Hippocampal formation (tissue), 2 donors: ENCODE results near the gene SFN.
"Not testable (repeated sequence)": the region's sequence is repeated elsewhere in the genome, so short reads cannot be mapped to it uniquely, and the experiment has no call there.

Source experiments
- DNase-seq, 2 donors: peaks; one replicate each; lab custom pipeline; 2025; lab: John Stamatoyannopoulos, UW

Gene SFN

DNA sequence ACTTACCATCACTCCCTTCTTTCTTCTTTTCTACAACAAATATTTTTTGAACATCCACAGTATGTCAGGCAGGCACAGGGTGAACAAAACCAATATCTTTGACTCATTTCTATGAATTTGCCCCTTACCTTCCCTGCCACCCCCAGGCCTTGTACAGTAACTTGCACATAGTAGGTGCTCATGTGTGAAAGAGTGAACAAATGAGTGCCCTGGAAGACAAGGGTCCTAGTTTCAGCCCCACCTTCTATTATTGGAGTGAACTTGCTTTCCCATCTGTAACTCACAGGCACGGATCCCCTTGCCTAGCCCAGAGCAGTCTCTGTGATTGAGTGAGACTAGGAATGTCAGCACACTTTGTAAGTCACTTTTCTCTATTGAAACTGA, 23.6 kb upstream of the SFN start:
- DNase-seq = no peak

- no peak for DNase-seq
Observed at GRCh38 chr1:26839779-26840178, 23.2 kb upstream of the SFN start.

- no peak for DNase-seq
Observed at GRCh38 chr1:26844424-26845196, 18.3 kb upstream of the SFN start.

- DNase-seq = not testable (repeated sequence)
Observed at GRCh38 chr1:26847826-26848225, 15.1 kb upstream of the SFN start.

GRCh38 chr1:26848499-26848898, 14.4 kb upstream of the SFN start:
- DNase-seq = no peak

DNA sequence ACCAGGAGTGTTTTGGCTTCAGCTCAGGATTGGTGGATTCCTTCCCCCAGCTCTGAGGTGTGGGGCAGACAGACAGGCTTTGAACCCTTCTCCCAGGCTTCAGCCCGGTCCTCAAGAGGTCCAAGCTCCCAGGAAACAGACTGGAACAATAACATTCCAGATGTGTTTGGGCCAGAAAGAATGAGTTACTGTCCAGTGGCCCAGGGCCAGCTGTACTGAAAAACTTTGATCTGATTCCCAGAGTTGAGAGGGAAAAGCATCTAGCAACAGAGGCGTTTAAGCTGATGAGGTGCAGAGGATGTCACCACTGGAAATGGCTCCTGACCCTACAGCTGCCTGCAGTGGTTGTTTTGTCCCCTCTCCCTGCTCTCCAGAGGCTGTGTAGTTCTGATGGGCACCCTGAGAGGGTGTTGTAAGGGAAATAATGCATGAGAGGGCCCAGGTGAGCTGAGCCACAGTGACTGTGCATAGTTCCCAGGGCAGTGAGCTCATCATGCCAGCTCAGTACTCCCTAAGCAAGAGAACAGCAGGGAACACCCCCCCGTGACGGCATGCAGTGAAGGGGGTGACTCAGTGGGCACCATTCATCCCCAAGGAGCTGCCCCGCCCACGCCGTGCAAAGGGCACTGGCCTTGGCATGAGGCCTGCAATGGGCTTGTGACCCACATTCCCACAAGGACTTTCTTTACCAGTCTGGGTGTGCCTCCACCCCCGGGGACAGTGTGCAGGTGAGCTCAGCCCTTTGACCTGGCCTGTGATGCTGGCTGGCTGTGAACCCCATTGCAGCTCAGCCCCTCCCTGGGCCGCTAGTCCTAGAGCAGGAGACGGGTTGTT, 13.8 kb upstream of the SFN start:
- no peak for DNase-seq

GRCh38 chr1:26851106-26851684, 11.8 kb upstream of the SFN start:
- no peak for DNase-seq

- DNase-seq = no peak
Observed at GRCh38 chr1:26852701-26853100, 10.2 kb upstream of the SFN start.

DNA sequence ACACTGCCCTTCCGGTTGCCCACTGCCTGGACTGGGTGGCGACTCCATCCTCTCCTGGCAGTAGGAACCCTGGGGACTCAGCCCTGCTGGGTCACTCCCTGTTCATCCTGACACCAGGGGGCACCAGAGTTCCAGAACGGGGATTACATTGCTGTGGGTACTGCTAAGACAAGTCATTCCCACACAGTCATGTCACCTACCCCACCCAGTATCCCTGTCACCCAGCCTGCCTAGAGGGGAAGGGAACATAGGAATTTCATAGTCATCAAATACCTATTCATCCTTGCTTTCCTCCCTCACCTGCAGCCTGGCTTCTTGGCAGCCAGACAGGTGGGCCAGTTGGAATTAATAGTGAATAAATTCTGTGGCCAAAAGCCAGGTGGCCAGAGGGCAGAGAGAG, 9.8 kb upstream of the SFN start:
- DNase-seq = peak in 1 of 2 donors; percentile 74

GRCh38 chr1:26853600-26853999, 9.3 kb upstream of the SFN start:
- no peak for DNase-seq

DNA sequence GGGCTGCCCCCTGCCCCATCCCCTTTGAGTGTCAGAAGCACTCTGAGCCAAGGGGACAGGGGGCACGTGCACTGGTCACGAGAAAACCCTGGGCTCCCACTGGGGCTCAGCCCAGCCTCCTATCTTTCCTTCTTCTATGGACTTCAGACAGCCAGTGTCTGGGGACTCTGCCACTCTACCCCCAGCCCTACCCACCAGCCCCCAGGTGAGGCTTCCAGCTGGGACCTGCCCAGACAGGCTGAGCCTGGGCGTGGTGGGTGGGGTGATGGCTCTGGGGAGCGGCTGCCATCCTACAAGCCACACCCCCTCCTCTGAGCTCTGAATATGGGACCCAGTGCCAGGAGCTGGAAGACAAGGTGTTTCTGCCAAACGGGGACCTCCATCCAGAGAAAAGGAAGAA, 8.0 kb upstream of the SFN start:
- no peak for DNase-seq

DNA sequence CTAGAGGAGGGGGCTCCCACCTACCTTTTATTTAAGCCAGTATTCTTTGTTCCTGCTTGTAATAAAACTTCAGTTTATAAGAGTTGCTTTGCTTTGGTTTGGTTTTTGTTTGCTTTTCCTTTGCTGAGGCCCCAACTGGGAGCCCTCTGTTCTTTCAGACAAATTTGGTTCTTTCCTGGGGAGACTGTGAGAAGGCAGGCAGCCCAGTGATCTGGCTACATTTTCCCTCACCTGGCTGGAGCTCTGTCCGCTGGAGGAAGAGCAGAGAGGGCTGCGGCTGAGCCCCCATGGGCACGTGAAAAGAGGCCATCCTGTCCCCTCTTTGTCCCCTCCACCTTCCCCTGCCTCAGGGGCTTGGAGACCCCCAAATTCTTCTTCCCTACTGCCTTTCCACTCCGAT, 7.3 kb upstream of the SFN start:
- no peak for DNase-seq

- DNase-seq = no peak
Observed at GRCh38 chr1:26856181-26856580, 6.8 kb upstream of the SFN start.

DNA sequence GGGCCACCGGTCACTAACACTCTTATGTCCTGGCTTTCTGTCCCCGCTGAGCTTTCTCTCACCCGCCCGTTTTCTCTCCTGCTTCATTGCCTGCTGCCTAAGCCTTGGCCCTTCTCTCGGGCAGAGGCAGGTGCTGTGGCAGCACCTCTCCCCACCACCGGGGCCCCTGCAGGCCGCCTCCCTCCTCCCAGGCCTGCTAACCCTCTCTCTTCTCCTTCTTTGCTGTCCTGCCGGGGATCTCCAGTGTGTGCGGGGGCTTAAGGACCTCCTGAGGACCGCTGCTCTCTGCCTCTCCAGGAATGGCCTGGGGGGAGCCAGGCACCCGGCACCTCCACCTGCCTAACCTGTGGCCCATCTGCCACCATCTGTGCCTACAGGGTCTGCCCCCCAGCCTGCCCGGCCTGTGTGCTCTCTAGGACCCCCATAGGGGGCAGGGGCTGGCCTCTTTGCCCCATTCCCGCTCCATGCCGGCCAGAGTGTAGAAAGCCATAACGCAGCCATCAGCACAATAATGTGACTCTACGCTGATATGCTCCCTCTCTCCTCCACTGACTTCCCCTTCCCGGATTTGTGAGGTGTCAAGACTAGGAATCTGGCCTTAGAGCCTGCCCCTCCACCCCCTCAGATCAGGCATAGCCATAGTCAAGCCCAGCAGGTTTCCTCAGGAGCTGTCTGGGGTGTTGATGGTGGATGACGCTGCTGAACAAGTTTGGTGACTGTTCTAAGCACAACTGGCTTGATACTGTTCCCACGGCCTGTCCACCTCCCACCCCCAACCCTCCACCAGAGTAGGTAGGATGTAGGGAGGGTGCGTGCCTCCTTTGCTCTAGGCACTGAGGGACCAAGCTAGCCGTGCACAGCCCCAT, 6.1 kb upstream of the SFN start:
- no peak for DNase-seq

GRCh38 chr1:26857473-26858060, 5.4 kb upstream of the SFN start:
- no peak for DNase-seq

DNA sequence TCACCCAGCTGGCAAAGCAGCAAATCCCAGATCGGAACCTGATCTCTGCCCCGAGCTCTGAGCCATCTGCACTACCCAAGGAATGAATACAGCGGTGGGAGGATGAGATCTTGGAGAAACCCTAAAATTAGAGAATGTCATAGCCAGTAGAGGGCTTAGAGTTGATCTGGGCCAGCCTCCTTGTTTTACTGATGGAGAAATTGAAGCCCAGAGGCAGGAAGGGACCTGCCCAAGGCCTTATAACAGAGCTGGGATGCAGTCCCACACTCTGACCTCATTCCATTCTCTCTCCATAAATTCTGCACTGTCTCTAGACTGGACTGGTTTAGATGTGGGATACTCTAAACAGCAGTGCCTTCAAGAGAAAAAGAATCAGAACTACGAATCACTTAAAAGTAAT, 4.8 kb upstream of the SFN start:
- DNase-seq = no peak

DNA sequence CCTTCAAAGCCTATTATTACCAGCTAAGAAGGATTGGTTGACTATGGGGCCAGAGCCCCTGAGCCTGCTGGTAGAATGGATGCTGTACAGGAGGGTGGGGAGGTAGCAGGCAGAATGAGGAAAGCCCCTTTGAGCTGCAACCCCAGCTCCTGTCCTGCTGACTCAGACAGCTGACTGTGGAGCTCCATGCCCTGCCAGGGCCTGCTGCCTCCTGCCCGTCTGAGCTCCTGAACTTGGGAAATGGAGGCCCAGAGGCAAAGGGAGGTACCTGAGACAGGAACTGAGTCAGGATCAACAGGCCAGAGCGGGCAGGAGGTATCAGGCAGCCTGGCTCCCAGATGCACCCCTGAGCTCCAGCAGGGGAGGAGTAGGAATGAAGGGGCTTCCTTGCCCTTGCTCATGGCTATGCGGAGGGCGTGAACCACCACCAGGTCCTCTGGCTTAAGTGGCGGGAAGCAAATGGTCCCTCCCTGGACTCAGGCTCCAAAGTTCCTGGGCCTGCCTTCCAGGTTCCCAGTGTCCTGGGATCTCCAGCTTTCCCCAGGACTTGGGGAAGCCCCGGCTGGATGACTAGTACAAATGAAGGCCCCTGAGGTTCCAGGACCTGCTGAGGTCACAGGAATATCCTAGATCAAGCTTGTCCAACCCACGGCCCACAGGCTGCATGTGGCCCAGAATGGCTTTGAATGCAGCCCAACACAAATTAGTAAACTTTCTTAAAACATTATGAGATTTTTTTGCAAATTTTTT, 3.9 kb upstream of the SFN start:
- DNase-seq = no peak

DNA sequence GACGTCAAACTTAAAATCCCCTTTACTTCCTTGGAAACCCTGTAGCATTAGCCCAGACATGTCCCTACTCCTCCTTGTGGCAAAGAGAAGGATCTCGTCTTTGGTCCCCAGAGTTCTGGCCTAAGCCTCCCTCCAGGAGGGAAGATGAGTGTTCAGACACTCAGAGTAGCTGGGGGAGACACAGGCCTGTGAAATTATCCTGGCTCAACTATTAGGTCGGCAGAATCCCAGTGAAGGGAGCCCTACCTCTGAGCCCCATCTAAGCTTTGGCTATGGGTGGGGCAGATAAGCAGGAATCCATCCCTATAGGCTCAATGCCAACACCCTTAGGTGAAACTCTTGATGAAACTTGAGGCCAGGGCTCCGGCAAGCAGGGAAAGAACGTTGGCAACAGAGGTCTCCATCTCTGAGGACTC, 1.7 kb upstream of the SFN start:
- DNase-seq = no peak

DNA sequence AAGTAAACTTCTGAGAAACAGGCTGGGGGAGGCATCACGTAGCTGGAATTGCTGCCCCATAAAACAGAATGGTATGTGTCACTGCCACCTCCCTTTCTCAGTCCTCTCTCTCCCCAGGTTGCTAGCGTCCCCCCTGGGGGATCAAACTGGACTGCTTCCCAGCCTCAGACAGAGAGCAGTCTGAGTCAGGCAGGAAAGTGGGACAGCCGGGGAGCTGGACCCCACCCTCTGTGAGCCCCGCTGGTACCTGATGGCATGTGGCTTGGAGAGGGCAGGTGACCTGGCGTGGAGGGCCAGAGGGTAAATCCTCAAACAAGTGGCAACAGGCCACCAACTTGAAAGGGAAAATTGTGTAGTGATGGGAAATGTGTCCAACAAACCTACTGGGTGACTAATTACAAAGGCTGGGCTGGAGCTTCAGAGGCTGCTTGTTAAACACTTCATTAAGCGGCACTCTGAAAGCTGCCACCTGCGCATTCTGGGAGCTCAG, 1.0 kb upstream of the SFN start:
- DNase-seq = no peak

DNA sequence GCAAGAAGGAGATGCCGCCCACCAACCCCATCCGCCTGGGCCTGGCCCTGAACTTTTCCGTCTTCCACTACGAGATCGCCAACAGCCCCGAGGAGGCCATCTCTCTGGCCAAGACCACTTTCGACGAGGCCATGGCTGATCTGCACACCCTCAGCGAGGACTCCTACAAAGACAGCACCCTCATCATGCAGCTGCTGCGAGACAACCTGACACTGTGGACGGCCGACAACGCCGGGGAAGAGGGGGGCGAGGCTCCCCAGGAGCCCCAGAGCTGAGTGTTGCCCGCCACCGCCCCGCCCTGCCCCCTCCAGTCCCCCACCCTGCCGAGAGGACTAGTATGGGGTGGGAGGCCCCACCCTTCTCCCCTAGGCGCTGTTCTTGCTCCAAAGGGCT, 732 bp downstream of the SFN start:
- no peak for DNase-seq
